Measurements from ENCODE around the gene SPSB1.
"Not testable (repeated sequence)": the region's sequence is repeated elsewhere in the genome, so short reads cannot be mapped to it uniquely, and the experiment has no call there.

The SPSB1 gene

GRCh38 chr1:9294405-9294773, 1.7 kb downstream of the SPSB1 start:
- no peak for TF ChIP-seq CTCF (conservative IDR thresholded peaks at IDR 0.05; ENCODE audit: low read depth, low read length)
- peak; percentile 68 for DNase-seq (ENCODE audit: low read depth)
- peak overlapping the region; percentile 73 for H3K4me3 ChIP-seq (ENCODE audit: low read depth, low read length)

GRCh38 chr1:9294910-9295636, 2.4 kb downstream of the SPSB1 start:
- peak overlapping the region; percentile 73 for H3K4me3 ChIP-seq (ENCODE audit: low read depth, low read length)
- peak; percentile 41 for TF ChIP-seq CTCF (conservative IDR thresholded peaks at IDR 0.05; ENCODE audit: low read depth, low read length)
- DNase-seq (ENCODE audit: low read depth), result peak; percentile 83

- TF ChIP-seq CTCF (conservative IDR thresholded peaks at IDR 0.05; ENCODE audit: low read depth, low read length), result no peak
- no peak for DNase-seq (ENCODE audit: low read depth)
Observed at GRCh38 chr1:9295884-9296283, 3.2 kb downstream of the SPSB1 start.

GRCh38 chr1:9296850-9297249, 4.2 kb downstream of the SPSB1 start:
- no peak for DNase-seq (ENCODE audit: low read depth)
- no peak overlapping the region for H3K4me3 ChIP-seq (ENCODE audit: low read depth, low read length)
- TF ChIP-seq CTCF (conservative IDR thresholded peaks at IDR 0.05; ENCODE audit: low read depth, low read length), result no peak

More at GRCh38 chr1:9295884-9296283, 3.2 kb downstream of the SPSB1 start:
- H3K4me3 ChIP-seq (ENCODE audit: low read depth, low read length), result no peak overlapping the region

GRCh38 chr1:9297831-9298230, 5.1 kb downstream of the SPSB1 start:
- no peak for DNase-seq (ENCODE audit: low read depth)
- no peak overlapping the region for H3K4me3 ChIP-seq (ENCODE audit: low read depth, low read length)
- TF ChIP-seq CTCF (conservative IDR thresholded peaks at IDR 0.05; ENCODE audit: low read depth, low read length), result no peak

GRCh38 chr1:9298282-9298681, 5.6 kb downstream of the SPSB1 start:
- no peak for TF ChIP-seq CTCF (conservative IDR thresholded peaks at IDR 0.05; ENCODE audit: low read depth, low read length)
- H3K4me3 ChIP-seq (ENCODE audit: low read depth, low read length), result no peak overlapping the region
- DNase-seq (ENCODE audit: low read depth), result no peak

GRCh38 chr1:9299571-9300541, 7.2 kb downstream of the SPSB1 start:
- H3K4me3 ChIP-seq (ENCODE audit: low read depth, low read length), result not testable (repeated sequence)
- DNase-seq (ENCODE audit: low read depth), result peak; percentile 46
